Measurements from ENCODE around the gene RNASEH2A. TPM values are rescaled to one million over a fixed set of nuclear protein-coding genes. Genes with fewer than 3 reads are reported as not detected.

Gene RNASEH2A
- total RNA-seq = 1 to 10 TPM; 3.6 to 7.5 (median 5.1) TPM

DNA sequence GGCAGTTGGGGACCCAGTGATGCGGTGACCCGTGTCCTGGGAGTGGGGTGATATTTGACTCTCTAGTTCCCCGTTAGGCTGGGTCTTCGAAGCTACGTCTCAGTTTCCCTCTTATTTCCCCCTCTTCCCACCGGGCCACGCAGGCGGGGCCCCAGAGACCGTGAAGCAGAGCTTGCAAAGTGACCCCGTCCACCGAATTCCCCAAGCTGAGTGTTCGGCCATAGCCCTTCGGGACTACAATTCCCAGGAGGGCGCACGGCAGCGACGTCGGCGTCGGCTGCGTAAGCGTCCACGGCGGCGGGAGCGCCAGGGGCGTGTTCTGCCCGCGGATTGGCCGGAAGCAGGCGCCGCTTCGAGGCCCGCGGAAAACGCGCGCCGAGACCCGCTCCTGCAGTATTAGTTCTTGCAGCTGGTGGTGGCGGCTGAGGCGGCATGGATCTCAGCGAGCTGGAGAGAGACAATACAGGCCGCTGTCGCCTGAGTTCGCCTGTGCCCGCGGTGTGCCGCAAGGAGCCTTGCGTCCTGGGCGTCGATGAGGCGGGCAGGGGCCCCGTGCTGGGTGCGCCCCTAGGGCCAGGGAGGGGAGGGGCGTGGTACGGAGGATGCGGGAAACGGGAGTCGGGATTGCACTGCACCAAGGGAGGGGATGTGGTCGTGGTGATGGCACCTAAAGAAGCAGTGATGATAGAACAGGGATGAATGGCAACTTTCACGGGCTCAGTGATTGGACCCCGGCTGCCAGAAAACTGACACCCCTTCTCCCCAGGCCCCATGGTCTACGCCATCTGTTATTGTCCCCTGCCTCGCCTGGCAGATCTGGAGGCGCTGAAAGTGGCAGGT is at the start of gene RNASEH2A:
Gene RNASEH2A, plus strand, starts transcription at position 343 of the 840 bp plus-strand sequence. Its CDS starts 90 bp downstream, at position 433.
- TF ChIP-seq, protein P1, sequence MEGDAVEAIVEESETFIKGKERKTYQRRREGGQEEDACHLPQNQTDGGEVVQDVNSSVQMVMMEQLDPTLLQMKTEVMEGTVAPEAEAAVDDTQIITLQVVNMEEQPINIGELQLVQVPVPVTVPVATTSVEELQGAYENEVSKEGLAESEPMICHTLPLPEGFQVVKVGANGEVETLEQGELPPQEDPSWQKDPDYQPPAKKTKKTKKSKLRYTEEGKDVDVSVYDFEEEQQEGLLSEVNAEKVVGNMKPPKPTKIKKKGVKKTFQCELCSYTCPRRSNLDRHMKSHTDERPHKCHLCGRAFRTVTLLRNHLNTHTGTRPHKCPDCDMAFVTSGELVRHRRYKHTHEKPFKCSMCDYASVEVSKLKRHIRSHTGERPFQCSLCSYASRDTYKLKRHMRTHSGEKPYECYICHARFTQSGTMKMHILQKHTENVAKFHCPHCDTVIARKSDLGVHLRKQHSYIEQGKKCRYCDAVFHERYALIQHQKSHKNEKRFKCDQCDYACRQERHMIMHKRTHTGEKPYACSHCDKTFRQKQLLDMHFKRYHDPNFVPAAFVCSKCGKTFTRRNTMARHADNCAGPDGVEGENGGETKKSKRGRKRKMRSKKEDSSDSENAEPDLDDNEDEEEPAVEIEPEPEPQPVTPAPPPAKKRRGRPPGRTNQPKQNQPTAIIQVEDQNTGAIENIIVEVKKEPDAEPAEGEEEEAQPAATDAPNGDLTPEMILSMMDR (IDR thresholded peaks at IDR 0.05; ENCODE audit: low read depth) = no peak

- TF ChIP-seq, protein P1 (IDR thresholded peaks at IDR 0.05; ENCODE audit: low read depth) = no peak
Observed at GRCh38 chr19:12757544-12758274, 48.7 kb upstream of the RNASEH2A start.

DNA sequence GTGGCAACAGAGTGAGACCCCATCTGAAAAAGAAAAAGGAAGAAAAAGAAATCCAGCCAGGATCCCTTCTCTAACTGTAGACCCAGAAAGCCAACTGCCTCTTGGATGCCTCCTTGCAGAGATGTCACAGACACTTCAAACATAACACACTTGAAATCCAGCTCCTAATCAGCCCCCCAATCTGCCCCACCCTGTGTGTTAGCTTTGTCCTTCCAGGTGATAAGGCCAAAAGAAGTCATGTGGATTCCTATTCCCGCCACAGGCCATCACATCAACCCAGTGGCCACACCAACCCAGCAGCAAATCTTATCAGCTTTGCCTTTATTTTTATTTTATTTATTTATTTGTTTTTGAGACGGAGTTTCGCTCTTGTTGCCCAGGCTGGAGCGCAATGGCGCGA is 46.7 kb upstream of the RNASEH2A start:
- TF ChIP-seq, protein P1 (IDR thresholded peaks at IDR 0.05; ENCODE audit: low read depth) = no peak

- TF ChIP-seq, protein P1 (IDR thresholded peaks at IDR 0.05; ENCODE audit: low read depth) = no peak
Observed at GRCh38 chr19:12763100-12763499, 43.3 kb upstream of the RNASEH2A start.

DNA sequence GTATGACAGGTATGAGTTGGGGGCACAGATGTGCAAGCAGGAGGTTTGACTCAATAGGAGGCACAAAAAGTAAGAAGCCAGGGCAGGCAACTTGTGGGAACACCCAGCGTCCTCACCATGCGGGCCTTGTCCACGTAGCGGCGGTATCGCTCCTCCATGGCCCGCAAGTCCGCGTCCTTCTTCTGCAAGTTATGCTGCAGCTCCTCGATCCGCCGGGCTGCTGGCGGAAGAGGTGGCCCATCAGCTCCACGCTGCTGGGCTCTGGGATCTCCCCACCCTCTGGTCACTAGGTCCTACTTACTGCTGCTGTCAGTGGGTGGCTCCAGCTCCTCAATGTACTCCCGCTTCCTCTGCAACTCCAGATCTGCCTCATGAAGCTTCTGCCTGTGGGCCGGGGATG is 41.7 kb upstream of the RNASEH2A start:
- TF ChIP-seq, protein P1 (IDR thresholded peaks at IDR 0.05; ENCODE audit: low read depth) = no peak

GRCh38 chr19:12766051-12766521 is 40.3 kb upstream of the RNASEH2A start:
- TF ChIP-seq, protein P1 (IDR thresholded peaks at IDR 0.05; ENCODE audit: low read depth) = no peak

DNA sequence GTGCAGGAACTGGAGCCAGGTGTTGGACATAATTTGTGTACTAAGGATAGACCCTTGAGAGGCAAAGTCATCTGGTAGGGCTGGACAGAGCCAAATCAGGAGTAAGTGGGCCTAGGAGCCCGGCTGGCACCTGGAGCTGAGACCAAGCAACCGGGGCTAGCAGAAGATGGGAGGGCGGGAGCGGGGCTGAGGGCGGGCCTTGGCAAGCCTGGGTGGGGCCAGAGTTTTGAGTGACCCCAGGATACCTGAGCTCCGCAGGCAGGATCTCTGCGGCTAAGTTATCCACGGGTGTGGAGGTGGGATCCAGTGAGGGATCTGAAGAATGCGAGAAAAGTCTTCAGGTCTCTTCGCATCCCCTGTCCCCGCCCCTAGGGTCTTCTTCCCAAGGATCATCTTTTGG is 39.2 kb upstream of the RNASEH2A start:
- TF ChIP-seq, protein P1 (IDR thresholded peaks at IDR 0.05; ENCODE audit: low read depth) = no peak
